H9 (cell line): ENCODE measurements around the gene C1QA. TPM values are rescaled to one million over a fixed set of nuclear protein-coding genes. Genes with fewer than 3 reads are reported as not detected.

Source experiments
- DNase-seq: peaks from one replicate; pipeline ENCODE4 v3.0.0-alpha.2; 2017
- H2AFZ ChIP-seq: one replicate; pipeline ENCODE4 v1.6.1; 2013; ENCODE audit warnings: mild to moderate bottlenecking, low read length, control low read depth, moderate library complexity
- H2AK5ac ChIP-seq: 2 replicates; pipeline ENCODE4 v1.6.1; 2013; ENCODE audit warnings: low read length, control low read depth, mixed read lengths; ENCODE audit not compliant: insufficient read length
- H2BK120ac ChIP-seq: one replicate; pipeline ENCODE4 v1.6.1; 2013; ENCODE audit warnings: low read depth, mild to moderate bottlenecking, low read length, control low read depth, inconsistent platforms; ENCODE audit not compliant: poor library complexity, severe bottlenecking
- H2BK12ac ChIP-seq: 2 replicates; pipeline ENCODE4 v1.6.1; 2013; ENCODE audit warnings: low read length, control low read depth, mixed read lengths, low read depth; ENCODE audit not compliant: insufficient read length
- H2BK15ac ChIP-seq: 2 replicates; pipeline ENCODE4 v1.6.1; 2013; ENCODE audit warnings: low read depth, low read length, control low read depth
- H2BK20ac ChIP-seq: one replicate; pipeline ENCODE4 v1.6.1; 2013; ENCODE audit warnings: low read depth, mild to moderate bottlenecking, low read length, control low read depth, inconsistent platforms; ENCODE audit not compliant: poor library complexity, severe bottlenecking
- H2BK5ac ChIP-seq: 2 replicates; pipeline ENCODE4 v1.6.1; 2013; ENCODE audit warnings: low read length, control low read depth, mixed read lengths; ENCODE audit not compliant: insufficient read length
- H3K14ac ChIP-seq: 2 replicates; pipeline ENCODE4 v1.6.1; 2013; ENCODE audit warnings: low read length, control low read depth; ENCODE audit not compliant: insufficient read depth
- H3K18ac ChIP-seq: 2 replicates; pipeline ENCODE4 v1.6.1; 2013; ENCODE audit warnings: low read depth, mild to moderate bottlenecking, mixed read lengths, low read length, control low read depth; ENCODE audit not compliant: insufficient read length
- H3K23ac ChIP-seq: 2 replicates; pipeline ENCODE4 v1.6.1; 2013; ENCODE audit warnings: low read length, control low read depth, mixed read lengths, low read depth; ENCODE audit not compliant: insufficient read length
- H3K23me2 ChIP-seq: 2 replicates; pipeline ENCODE4 v1.6.1; 2013; ENCODE audit warnings: low read depth, mild to moderate bottlenecking, mixed read lengths, low read length, control low read depth; ENCODE audit not compliant: insufficient read length, poor library complexity, severe bottlenecking
- H3K27ac ChIP-seq: 2 replicates; pipeline ENCODE4 v1.5.1; 2013; ENCODE audit warnings: low read length, control low read depth, mixed read lengths, low read depth; ENCODE audit not compliant: insufficient read length
- H3K27me3 ChIP-seq: 2 replicates; pipeline ENCODE4 v1.6.1; 2013; ENCODE audit warnings: low read length, control low read depth, inconsistent platforms; ENCODE audit not compliant: insufficient read depth
- H3K4ac ChIP-seq: 2 replicates; pipeline ENCODE4 v1.6.1; 2013; ENCODE audit warnings: low read depth, mild to moderate bottlenecking, control low read depth, inconsistent platforms, low read length, moderate library complexity
- H3K4me1 ChIP-seq: 2 replicates; pipeline ENCODE4 v1.6.1; 2013; ENCODE audit warnings: low read length, control low read depth, inconsistent platforms; ENCODE audit not compliant: insufficient read depth
- H3K4me2 ChIP-seq: 2 replicates; pipeline ENCODE4 v1.6.1; 2013; ENCODE audit warnings: low read length, control low read depth, mixed read lengths; ENCODE audit not compliant: insufficient read length, insufficient read depth
- H3K56ac ChIP-seq: 2 replicates; pipeline ENCODE4 v1.6.1; 2013; ENCODE audit warnings: low read depth, mild to moderate bottlenecking, mixed read lengths, low read length, control low read depth; ENCODE audit not compliant: insufficient read length
- H3K79me1 ChIP-seq: 2 replicates; pipeline ENCODE4 v1.6.1; 2013; ENCODE audit warnings: low read depth, mild to moderate bottlenecking, moderate library complexity, low read length, control low read depth, inconsistent platforms; ENCODE audit not compliant: insufficient read depth, poor library complexity, severe bottlenecking
- H3K79me2 ChIP-seq: 2 replicates; pipeline ENCODE4 v1.6.1; 2013; ENCODE audit warnings: low read length, control low read depth, inconsistent platforms; ENCODE audit not compliant: insufficient read depth
- H3K9ac ChIP-seq: 2 replicates; pipeline ENCODE4 v1.6.1; 2013; ENCODE audit warnings: low read length, control low read depth, mixed read lengths; ENCODE audit not compliant: insufficient read length; ENCODE audit errors: extremely low read depth
- H3K9me3 ChIP-seq: one replicate; pipeline ENCODE4 v1.6.1; 2013; ENCODE audit warnings: low read depth, low read length, inconsistent platforms; ENCODE audit not compliant: control insufficient read depth
- H3T11ph ChIP-seq: one replicate; pipeline ENCODE4 v1.6.1; 2013; ENCODE audit warnings: mild to moderate bottlenecking, low read length, control low read depth, inconsistent platforms
- H4K20me1 ChIP-seq: one replicate; pipeline ENCODE4 v1.6.1; 2013; ENCODE audit not compliant: control insufficient read depth, insufficient read length, insufficient read depth
- H4K5ac ChIP-seq: 2 replicates; pipeline ENCODE4 v1.6.1; 2013; ENCODE audit warnings: low read depth, mild to moderate bottlenecking, mixed read lengths, low read length, control low read depth; ENCODE audit not compliant: insufficient read length
- H4K8ac ChIP-seq: replicated peaks from 2 replicates; pipeline ENCODE4 v1.6.1; 2013; ENCODE audit warnings: low read length, control low read depth, mixed read lengths, low read depth; ENCODE audit not compliant: insufficient read length
- H4K91ac ChIP-seq: 2 replicates; pipeline ENCODE4 v1.6.1; 2013; ENCODE audit warnings: low read depth, mild to moderate bottlenecking, moderate library complexity, mixed read lengths, low read length, control low read depth; ENCODE audit not compliant: insufficient read length
- H3K27ac Mint-ChIP-seq, 3 experiments: 2 replicates in 2 of 3; 3 replicates in 1 of 3; pipeline ENCODE4 v1.8.0; 2020 to 2021; ENCODE audit warnings: mixed read lengths in 3 of 3, mild to moderate bottlenecking in 1 of 3, moderate library complexity in 1 of 3
- H3K27me3 Mint-ChIP-seq: 2 replicates; pipeline ENCODE4 v1.8.0; 2021; ENCODE audit warnings: low read depth, mild to moderate bottlenecking, moderate library complexity, mixed read lengths
- H3K36me3 Mint-ChIP-seq, 3 experiments: 2 replicates in 2 of 3; 3 replicates in 1 of 3; pipeline ENCODE4 v1.8.0; 2020 to 2021; ENCODE audit warnings: low read depth in 3 of 3, mixed read lengths in 3 of 3; ENCODE audit not compliant: insufficient read depth in 1 of 3
- H3K4me1 Mint-ChIP-seq, 2 experiments: 2 replicates each; pipeline ENCODE4 v1.8.0; 2020; ENCODE audit warnings: mixed read lengths in 2 of 2
- H3K4me3 Mint-ChIP-seq, 2 experiments: 2 replicates in 1 of 2; 3 replicates in 1 of 2; pipeline ENCODE4 v1.8.0; 2020 to 2021; ENCODE audit warnings: mild to moderate bottlenecking in 2 of 2, mixed read lengths in 2 of 2, moderate library complexity in 1 of 2
- H3K9me3 Mint-ChIP-seq, 2 experiments: 2 replicates in 1 of 2; 3 replicates in 1 of 2; pipeline ENCODE4 v1.8.0; 2020; ENCODE audit warnings: mild to moderate bottlenecking in 2 of 2, mixed read lengths in 2 of 2, moderate library complexity in 1 of 2
- CTCF ChIP-seq: fragments of 200-600 bp; sonication (generic); conservative IDR thresholded peaks from 3 replicates; pipeline ENCODE4 v1.8.0; 2021; ENCODE audit warnings: antibody characterized with exemption, mild to moderate bottlenecking
- microRNA-seq: library from miRNA; unstranded; fragments of <30 nt; microRNA quantifications from one replicate; pipeline ENCODE4, GENCODE V29; 2020; ENCODE audit warnings: borderline microRNAs expressed
- total RNA-seq: library from RNA; stranded (reverse); gene quantifications from 2 replicates; pipeline ENCODE4 v1.2.1, GENCODE V29; 2021

The C1QA gene
- total RNA-seq, 1 experiment from 2014 or later: not detected

GRCh38 chr1:22688466-22688865, 52.0 kb downstream of the C1QA start:
- no peak overlapping the region for H3K4ac ChIP-seq
- no peak overlapping the region for H2BK15ac ChIP-seq
- H2BK12ac ChIP-seq: no peak overlapping the region
- H3K4me2 ChIP-seq: no peak overlapping the region
- H3K79me2 ChIP-seq: no peaks in the 10 kb centered on the region
- peaks cover 5 to 10% of the 10 kb centered on the region in 2 experiments for H3K4me1 Mint-ChIP-seq
- no peak overlapping the region for H2BK20ac ChIP-seq
- no peaks in the 10 kb centered on the region for H3K23me2 ChIP-seq
- no peaks in the 10 kb centered on the region for H3K27me3 ChIP-seq
- no peak overlapping the region for H3K14ac ChIP-seq
- H3K56ac ChIP-seq: no peak overlapping the region
- TF ChIP-seq CTCF: no peak
- H4K8ac ChIP-seq: no peak overlapping the region
- DNase-seq: no peak
- H3K18ac ChIP-seq: no peak overlapping the region
- H3K4me3 Mint-ChIP-seq: no peak overlapping the region
- H4K20me1 ChIP-seq: no peaks in the 10 kb centered on the region
- no peaks in the 10 kb centered on the region for H3K79me1 ChIP-seq
- H2AFZ ChIP-seq: no peak overlapping the region
- H3K9me3 ChIP-seq: no peaks in the 10 kb centered on the region
- H3T11ph ChIP-seq: no peak overlapping the region
- H3K9ac ChIP-seq: no peak overlapping the region
- no peaks in the 10 kb centered on the region for H3K36me3 Mint-ChIP-seq
- H3K27ac Mint-ChIP-seq: no peak overlapping the region
- H4K5ac ChIP-seq: no peak overlapping the region
- no peak overlapping the region for H2BK5ac ChIP-seq
- H3K27me3 Mint-ChIP-seq: peaks cover 17% of the 10 kb centered on the region
- H3K27ac ChIP-seq: no peak overlapping the region
- no peaks in the 10 kb centered on the region for H3K9me3 Mint-ChIP-seq
- no peaks in the 10 kb centered on the region; the same call in 1 of the 2 replicates for H3K4me1 ChIP-seq
- no peak overlapping the region for H2BK120ac ChIP-seq
- no peak overlapping the region for H3K23ac ChIP-seq
- no peak overlapping the region for H2AK5ac ChIP-seq
- no peak overlapping the region for H4K91ac ChIP-seq

Small RNAs within 50 kb of the gene (microRNA-seq; reads per million reads assigned to microRNA genes)
- gene MIR6127: not detected

Other genes with a start within 250 kb of the C1QA start
- gene ZBTB40, start 184.8 kb upstream of the C1QA start, total RNA-seq: 14.6 and 16.3 TPM in 2 replicates
- gene EPHA8, start 73.1 kb upstream of the C1QA start, total RNA-seq: 3.4 and 3.6 TPM in 2 replicates
- gene C1QC, start 7.0 kb downstream of the C1QA start, total RNA-seq: not detected in 2 replicates
- not detected in 2 replicates for gene C1QB, start 16.6 kb downstream of the C1QA start, total RNA-seq
- gene EPHB2, start 74.2 kb downstream of the C1QA start, total RNA-seq: 8.3 and 9.5 TPM in 2 replicates